Measurements from ENCODE around the gene SP140.

DNA sequence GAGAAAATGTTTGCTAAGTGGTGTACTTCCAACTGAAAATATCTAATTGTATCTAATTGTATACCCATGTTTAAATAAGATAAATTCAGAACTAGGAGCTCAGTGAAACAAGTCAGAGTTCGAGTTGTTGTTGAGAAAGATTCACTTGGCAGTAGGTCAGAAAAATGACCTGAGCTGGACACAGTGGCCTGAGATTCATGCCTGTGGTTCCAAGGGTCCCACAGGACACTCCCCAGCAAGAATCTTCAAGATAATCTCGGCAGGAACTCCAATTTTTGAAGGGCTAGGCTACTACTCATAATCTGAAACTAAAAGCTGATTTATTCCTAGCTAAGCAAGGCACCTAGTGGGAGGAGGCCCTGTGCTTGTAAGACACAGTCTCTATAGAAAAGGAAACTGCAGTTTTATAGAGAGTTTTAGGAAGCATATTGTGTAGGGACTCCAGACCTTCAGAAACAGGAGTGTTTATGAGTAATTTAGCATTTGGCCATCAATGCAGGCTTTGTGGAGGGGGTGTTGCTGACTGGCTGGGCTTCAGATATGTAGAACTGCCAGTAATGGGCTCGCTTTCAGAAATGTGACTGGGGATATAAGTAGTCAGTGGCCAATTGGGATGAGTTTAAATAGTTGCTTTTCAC is 43.2 kb downstream of the SP140 start:
- TF ChIP-seq, protein P1, sequence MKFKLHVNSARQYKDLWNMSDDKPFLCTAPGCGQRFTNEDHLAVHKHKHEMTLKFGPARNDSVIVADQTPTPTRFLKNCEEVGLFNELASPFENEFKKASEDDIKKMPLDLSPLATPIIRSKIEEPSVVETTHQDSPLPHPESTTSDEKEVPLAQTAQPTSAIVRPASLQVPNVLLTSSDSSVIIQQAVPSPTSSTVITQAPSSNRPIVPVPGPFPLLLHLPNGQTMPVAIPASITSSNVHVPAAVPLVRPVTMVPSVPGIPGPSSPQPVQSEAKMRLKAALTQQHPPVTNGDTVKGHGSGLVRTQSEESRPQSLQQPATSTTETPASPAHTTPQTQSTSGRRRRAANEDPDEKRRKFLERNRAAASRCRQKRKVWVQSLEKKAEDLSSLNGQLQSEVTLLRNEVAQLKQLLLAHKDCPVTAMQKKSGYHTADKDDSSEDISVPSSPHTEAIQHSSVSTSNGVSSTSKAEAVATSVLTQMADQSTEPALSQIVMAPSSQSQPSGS (tag by site-specific recombination; IDR thresholded peaks at IDR 0.05; ENCODE audit: low read depth) = no peak
- no peak for TF ChIP-seq ZNF133 (tag by site-specific recombination; IDR thresholded peaks at IDR 0.05)
- TF ChIP-seq ZNF175 (tag by site-specific recombination; IDR thresholded peaks at IDR 0.05) = no peak
- TF ChIP-seq YY1 (tag by site-specific recombination; IDR thresholded peaks at IDR 0.05) = no peak
- TF ChIP-seq, protein P2, sequence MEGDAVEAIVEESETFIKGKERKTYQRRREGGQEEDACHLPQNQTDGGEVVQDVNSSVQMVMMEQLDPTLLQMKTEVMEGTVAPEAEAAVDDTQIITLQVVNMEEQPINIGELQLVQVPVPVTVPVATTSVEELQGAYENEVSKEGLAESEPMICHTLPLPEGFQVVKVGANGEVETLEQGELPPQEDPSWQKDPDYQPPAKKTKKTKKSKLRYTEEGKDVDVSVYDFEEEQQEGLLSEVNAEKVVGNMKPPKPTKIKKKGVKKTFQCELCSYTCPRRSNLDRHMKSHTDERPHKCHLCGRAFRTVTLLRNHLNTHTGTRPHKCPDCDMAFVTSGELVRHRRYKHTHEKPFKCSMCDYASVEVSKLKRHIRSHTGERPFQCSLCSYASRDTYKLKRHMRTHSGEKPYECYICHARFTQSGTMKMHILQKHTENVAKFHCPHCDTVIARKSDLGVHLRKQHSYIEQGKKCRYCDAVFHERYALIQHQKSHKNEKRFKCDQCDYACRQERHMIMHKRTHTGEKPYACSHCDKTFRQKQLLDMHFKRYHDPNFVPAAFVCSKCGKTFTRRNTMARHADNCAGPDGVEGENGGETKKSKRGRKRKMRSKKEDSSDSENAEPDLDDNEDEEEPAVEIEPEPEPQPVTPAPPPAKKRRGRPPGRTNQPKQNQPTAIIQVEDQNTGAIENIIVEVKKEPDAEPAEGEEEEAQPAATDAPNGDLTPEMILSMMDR (tag by site-specific recombination; IDR thresholded peaks at IDR 0.05) = no peak
- no peak for TF ChIP-seq ZNF610 (tag by site-specific recombination; IDR thresholded peaks at IDR 0.05; ENCODE audit: borderline replicate concordance)
- no peak for TF ChIP-seq ZFHX2 (tag by site-specific recombination; conservative IDR thresholded peaks at IDR 0.05)
- no peak for TF ChIP-seq ZNF114 (tag by site-specific recombination; IDR thresholded peaks at IDR 0.05)
- no peak for TF ChIP-seq GLIS1 (tag by site-specific recombination; IDR thresholded peaks at IDR 0.05)
